GM12874 (cell line): Measurements from ENCODE around the gene VOPP1.
A peak's percentile ranks its signal among the peaks of the same experiment; 100 is the strongest.

ENCODE experiments used
- TF ChIP-seq, protein P1 (sequence below): IDR thresholded peaks from 2 replicates; pipeline ENCODE4 v1.5.1; 2011; ENCODE audit warnings: low read depth, mild to moderate bottlenecking, control low read depth, low read length, moderate library complexity; ENCODE audit not compliant: insufficient read depth

Gene VOPP1

DNA sequence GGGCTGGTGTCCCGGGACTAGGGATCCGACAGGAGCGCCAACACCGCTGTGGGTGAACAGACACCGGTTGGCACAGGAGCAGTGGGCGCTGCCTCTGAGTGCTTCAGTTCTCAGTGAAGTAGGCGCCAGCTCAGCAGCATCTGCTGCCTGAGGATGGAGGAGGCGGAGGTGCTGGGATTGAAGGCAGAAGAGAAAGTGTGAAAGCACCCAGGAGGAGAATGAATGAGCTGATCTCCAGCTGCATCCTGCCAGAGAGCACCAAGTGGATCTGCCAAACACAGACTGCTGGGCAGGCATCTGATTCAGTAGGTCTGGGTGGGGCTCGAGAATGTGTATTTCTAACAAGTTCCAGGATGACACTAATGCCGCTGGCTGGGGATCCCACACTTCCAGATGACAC lies 132.7 kb downstream of the VOPP1 start:
- TF ChIP-seq, protein P1, sequence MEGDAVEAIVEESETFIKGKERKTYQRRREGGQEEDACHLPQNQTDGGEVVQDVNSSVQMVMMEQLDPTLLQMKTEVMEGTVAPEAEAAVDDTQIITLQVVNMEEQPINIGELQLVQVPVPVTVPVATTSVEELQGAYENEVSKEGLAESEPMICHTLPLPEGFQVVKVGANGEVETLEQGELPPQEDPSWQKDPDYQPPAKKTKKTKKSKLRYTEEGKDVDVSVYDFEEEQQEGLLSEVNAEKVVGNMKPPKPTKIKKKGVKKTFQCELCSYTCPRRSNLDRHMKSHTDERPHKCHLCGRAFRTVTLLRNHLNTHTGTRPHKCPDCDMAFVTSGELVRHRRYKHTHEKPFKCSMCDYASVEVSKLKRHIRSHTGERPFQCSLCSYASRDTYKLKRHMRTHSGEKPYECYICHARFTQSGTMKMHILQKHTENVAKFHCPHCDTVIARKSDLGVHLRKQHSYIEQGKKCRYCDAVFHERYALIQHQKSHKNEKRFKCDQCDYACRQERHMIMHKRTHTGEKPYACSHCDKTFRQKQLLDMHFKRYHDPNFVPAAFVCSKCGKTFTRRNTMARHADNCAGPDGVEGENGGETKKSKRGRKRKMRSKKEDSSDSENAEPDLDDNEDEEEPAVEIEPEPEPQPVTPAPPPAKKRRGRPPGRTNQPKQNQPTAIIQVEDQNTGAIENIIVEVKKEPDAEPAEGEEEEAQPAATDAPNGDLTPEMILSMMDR = no peak

DNA sequence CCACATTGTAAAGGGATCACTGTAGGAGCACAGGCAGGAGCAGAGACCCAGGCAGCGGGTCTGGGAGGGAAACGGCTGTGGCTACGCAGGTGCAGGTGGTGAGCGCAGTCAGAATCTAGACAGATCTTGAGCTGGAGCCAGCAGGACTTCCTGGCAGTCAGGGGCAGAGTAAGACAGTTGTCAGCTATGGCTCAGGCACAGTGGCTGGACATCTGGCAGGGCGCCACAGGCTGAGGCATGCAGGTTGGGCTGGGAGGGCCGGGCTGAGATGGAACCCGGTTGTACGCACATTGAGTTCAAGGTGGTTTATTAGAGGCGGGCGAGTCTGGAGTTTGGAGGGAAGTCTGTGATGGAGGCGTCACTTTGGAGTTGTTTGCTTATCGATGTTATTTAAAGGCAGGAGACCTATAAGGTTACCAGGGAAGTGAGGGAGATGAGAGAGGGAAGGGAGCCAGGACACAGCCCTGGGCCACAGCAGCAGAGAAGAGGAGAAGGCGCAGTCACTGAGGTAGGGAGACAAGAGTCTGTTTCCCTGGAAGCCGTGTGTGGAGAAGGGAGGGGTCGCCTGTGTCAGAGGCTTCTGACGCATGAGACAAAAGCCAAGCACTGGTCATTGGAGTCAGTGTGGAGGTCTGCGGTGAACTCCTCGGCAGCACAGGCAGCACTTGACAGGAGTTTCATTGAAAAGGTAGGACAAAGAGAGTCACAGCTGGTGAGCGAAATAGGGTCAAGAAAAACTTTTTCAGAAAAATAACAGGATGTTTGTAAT lies 133.4 kb downstream of the VOPP1 start:
- TF ChIP-seq, protein P1 = no peak

DNA sequence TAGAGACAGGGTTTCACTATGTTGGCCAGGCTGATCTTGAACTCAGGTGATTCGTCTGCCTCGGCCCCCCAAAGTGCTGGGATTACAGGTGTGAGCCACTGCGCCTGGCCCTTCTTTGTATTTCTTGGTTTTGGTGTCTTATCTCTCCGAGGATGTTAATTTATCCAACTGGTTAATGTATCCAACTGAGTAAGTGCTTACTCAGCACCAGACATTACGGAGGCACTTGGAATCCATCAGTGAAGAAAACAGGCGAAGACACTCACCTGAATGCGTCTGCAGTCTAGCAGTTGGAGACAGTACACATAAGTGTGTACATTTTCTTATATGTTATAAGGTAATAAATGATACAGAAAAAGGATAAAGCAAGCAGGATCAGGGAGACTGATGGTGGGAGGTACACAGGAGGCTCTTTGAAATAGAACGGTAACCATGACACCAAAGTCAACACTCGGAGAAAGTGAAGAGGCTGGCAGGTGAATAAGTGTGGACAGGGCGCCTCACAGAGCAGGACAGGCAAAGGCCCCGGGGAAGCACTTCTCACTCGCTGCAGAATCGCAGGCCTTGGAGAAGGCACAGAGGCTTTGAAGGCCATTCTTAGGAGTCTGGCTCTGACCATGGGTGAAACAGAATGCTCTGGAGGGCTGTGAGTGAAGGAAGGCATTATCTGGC lies 134.1 kb downstream of the VOPP1 start:
- TF ChIP-seq, protein P1 = no peak

DNA sequence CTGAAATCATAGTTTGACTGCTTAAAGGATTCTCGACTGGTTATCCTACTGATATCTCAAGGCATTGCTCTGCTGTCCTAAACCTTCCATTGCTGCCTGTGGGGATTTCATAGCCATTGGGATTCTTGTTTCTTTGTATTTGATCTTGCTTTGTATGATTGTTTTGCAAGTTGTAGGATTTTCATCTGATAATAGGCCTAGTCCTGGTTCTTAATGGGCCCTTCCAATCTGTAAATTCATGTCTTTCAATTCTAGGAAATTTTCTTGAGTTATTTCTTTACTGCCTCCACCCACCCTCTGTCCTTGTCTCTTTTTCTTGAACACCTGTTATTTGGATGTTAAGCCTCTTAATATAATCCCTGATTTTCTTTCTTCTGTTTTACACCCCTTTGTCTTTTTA lies 134.9 kb downstream of the VOPP1 start:
- TF ChIP-seq, protein P1 = no peak

DNA sequence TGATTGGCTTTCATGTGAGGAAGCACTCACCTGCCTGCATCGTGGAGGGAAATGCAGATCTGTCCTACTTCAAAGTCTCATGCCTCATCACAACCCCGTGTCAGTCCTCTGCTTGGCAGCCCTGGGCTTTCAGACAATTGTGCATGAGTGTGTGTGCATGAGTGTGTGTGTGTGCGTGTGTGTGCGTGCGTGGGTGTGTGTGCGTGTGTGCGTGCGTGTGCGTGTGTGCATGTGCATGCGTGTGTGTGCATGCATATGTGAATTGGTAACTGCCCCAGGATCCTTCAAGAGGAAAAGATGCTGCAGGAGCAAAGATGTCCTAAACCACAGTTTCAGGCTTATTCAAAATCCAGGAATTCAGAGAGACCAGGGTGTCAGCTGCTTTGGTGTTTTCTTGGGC lies 135.8 kb downstream of the VOPP1 start:
- TF ChIP-seq, protein P1 = no peak

DNA sequence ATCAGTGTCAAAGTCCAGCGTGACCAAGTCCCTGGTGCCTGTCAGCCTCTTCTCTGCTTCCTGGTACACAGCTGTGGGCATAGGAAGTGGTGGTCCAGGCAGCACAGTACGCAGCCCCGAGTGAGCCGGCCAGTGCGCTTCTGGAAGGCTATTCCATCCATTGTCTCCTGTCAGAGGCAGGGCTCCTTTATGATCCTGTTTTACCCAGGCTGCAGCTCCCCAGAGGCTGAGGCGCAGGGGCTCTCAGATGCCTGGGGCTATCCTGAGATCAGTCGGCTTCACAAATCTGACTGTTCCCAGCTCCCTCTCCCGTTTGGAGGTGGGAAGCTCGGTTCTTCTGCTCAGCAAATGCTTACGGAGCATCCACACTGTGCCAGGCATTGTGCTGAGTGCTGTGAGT lies 136.8 kb downstream of the VOPP1 start:
- TF ChIP-seq, protein P1 = no peak

DNA sequence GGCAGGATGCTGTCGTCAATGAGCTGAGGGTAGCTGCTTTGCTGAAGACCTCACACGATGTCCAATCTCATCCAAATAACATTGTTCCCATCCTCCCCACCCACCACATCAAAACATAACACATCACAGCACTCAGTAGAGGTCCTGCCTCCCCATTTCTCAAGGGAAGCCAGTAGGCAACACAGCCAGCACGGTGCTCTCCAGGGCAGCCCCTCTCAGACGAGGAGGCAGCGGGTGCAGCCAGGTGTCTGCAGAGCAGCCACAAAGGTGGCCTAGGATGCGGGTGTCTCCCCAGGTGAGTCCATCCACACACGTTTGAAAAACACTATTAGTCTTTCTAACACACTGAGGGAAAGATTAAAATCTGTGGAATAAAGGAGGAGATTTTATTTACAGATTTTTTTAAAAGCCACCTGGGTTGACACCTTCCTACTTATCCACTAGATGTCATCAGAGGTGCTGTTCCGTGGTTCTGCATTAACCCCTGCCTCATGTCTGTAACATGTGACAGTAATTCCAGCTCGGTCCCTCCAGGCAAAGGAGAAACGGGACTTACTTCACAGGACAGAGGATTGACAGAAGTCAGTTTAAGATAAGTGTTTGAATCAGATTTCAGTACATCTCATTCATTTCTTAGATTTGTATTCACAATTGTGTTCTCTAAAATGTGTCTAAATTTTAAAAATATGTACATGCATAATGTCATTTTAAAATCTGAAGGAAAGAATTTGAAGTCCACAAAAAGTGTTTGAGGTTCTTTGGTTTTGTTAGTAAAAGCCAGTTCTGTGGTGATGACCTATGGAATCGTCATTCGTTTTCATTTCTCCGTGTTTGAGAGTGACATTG lies 139.1 kb downstream of the VOPP1 start:
- TF ChIP-seq, protein P1 = peak; percentile 56; the same call in 1 of the 2 replicates
